ENCODE data around the gene RBPMS2. TPM values are rescaled to one million over a fixed set of nuclear protein-coding genes. Genes with fewer than 3 reads are reported as not detected.

Gene RBPMS2
- total RNA-seq, 1 experiment from 2014 or later: 181 TPM

DNA sequence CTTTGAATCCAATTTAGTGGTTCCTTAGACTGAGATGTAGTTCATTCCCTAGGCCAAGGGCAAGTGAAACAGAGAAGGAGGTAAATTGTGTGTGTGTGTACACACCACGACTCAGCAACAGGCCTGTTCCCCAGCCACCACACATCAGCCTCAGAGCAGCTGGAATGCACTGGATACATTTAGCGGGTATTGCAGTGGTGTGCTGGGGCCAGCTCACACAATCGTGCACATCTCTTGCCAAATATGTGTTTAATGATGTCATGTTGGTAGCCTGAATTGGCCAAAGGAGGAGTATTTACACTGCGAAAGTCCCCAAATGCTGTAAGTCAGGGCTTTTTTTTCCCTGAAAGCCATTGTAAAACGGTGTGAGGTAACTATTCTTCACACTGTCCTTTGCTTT is 82.3 kb downstream of the RBPMS2 start:
- no peaks in the 10 kb centered on the region for H3K27me3 ChIP-seq (ENCODE audit: insufficient read depth, low read length)
- H3K4me1 ChIP-seq (ENCODE audit: insufficient read depth, low read length): peaks cover 9% of the 10 kb centered on the region; the same call in 1 of the 2 replicates
- no peak for DNase-seq
- Mint-ChIP-seq H3K4me1 (peaks cover 51 to 60% of the 10 kb centered on the region in 2 experiments), H3K27me3 (ENCODE audit: low read depth) (no peaks in the 10 kb centered on the region; the same call in 1 of the 2 replicates), H3K36me3 (ENCODE audit: insufficient read depth in 1 of 3, low read depth in 3 of 3) (peaks cover 61 to 96% (median 78%) of the 10 kb centered on the region in 3 experiments; a peak in 6 of 7 replicates), H3K4me3 (no peak overlapping the region), H3K27ac (peak overlapping the region; percentile 17 to 77 (median 44); a peak in 2 of 7 replicates), H3K9me3 (no peaks in the 10 kb centered on the region)
- no peak overlapping the region for H2BK12ac ChIP-seq (ENCODE audit: insufficient read length, low read depth, low read length)
- H2BK5ac ChIP-seq (ENCODE audit: insufficient read length, low read length): no peak overlapping the region
- H3K14ac ChIP-seq (ENCODE audit: insufficient read depth, low read length): no peak overlapping the region
- no peaks in the 10 kb centered on the region for H3K9me3 ChIP-seq (ENCODE audit: control insufficient read depth, low read depth, low read length)
- H3T11ph ChIP-seq (ENCODE audit: low read length): no peak overlapping the region
- H2BK120ac ChIP-seq (ENCODE audit: low read depth, low read length, poor library complexity, severe bottlenecking): no peak overlapping the region
- WGBS (ENCODE audit: extremely low coverage, insufficient read length, low lambda C conversion rate): no CpG with 5 or more reads among the region's 5 CpGs
- no peak overlapping the region for H3K27ac ChIP-seq (ENCODE audit: insufficient read length, low read depth, low read length)
- no peak overlapping the region for H2AK5ac ChIP-seq (ENCODE audit: insufficient read length, low read length)
- H4K91ac ChIP-seq (ENCODE audit: insufficient read length, low read depth, low read length): no peak overlapping the region
- H3K9ac ChIP-seq (ENCODE audit: extremely low read depth, insufficient read length, low read length): no peak overlapping the region
- no peak overlapping the region for H2BK20ac ChIP-seq (ENCODE audit: low read depth, low read length, poor library complexity, severe bottlenecking)
- H3K56ac ChIP-seq (ENCODE audit: insufficient read length, low read depth, low read length): no peak overlapping the region
- no peaks in the 10 kb centered on the region for H4K20me1 ChIP-seq (ENCODE audit: control insufficient read depth, insufficient read depth, insufficient read length)
- no peak overlapping the region for H2AFZ ChIP-seq (ENCODE audit: low read length)
- H3K4me2 ChIP-seq (ENCODE audit: insufficient read depth, insufficient read length, low read length): no peak overlapping the region
- no peak for TF ChIP-seq CTCF (conservative IDR thresholded peaks at IDR 0.05)
- H3K18ac ChIP-seq (ENCODE audit: insufficient read length, low read depth, low read length): no peak overlapping the region
- H2BK15ac ChIP-seq (ENCODE audit: low read depth, low read length): no peak overlapping the region
- H3K23ac ChIP-seq (ENCODE audit: insufficient read length, low read depth, low read length): no peak overlapping the region
- no peak overlapping the region for H4K8ac ChIP-seq (replicated peaks; ENCODE audit: insufficient read length, low read depth, low read length)
- H3K79me1 ChIP-seq (ENCODE audit: insufficient read depth, low read depth, low read length, poor library complexity, severe bottlenecking): peaks cover 14% of the 10 kb centered on the region
- no peak overlapping the region for H4K5ac ChIP-seq (ENCODE audit: insufficient read length, low read depth, low read length)
- H3K79me2 ChIP-seq (ENCODE audit: insufficient read depth, low read length): peaks cover 19% of the 10 kb centered on the region; the same call in 1 of the 2 replicates
- no peaks in the 10 kb centered on the region for H3K23me2 ChIP-seq (ENCODE audit: insufficient read length, low read depth, low read length, poor library complexity, severe bottlenecking)
- H3K4ac ChIP-seq (ENCODE audit: low read depth, low read length): no peak overlapping the region
